ENCODE results near the gene SMARCAD1.

The SMARCAD1 gene

GRCh38 chr4:94168321-94168720, 39.3 kb upstream of the SMARCAD1 start:
- H3K36me3 ChIP-seq = no peaks in the 10 kb centered on the region
- TF ChIP-seq CTCF (IDR thresholded peaks at IDR 0.05; ENCODE audit: low read depth, low read length) = no peak
- H3K27me3 ChIP-seq (ENCODE audit: insufficient read depth, low read depth, severe bottlenecking) = no peaks in the 10 kb centered on the region
- DNase-seq = no peak
- no peak overlapping the region for H3K4me3 ChIP-seq (ENCODE audit: low read depth, low read length)
- H3K9me3 ChIP-seq (ENCODE audit: severe bottlenecking) = peaks cover 7% of the 10 kb centered on the region
- H3K27ac ChIP-seq = no peak overlapping the region

- no peak overlapping the region for H3K4me3 ChIP-seq (ENCODE audit: low read depth, low read length)
- no peak overlapping the region for H3K27ac ChIP-seq
- no peak for TF ChIP-seq CTCF (IDR thresholded peaks at IDR 0.05; ENCODE audit: low read depth, low read length)
- DNase-seq = no peak
- no peaks in the 10 kb centered on the region for H3K36me3 ChIP-seq
- H3K27me3 ChIP-seq (ENCODE audit: insufficient read depth, low read depth, severe bottlenecking) = no peaks in the 10 kb centered on the region
- H3K9me3 ChIP-seq (ENCODE audit: severe bottlenecking) = peaks cover 7% of the 10 kb centered on the region
Measured at GRCh38 chr4:94169803-94170372, 37.8 kb upstream of the SMARCAD1 start.

- Histone ChIP-seq H3K27me3 (ENCODE audit: insufficient read depth, low read depth, severe bottlenecking) (no peaks in the 10 kb centered on the region), H3K36me3 (no peaks in the 10 kb centered on the region), H3K27ac (no peak overlapping the region), H3K9me3 (ENCODE audit: severe bottlenecking) (peaks cover 7% of the 10 kb centered on the region), H3K4me3 (ENCODE audit: low read depth, low read length) (no peak overlapping the region)
- no peak for DNase-seq
- TF ChIP-seq CTCF (IDR thresholded peaks at IDR 0.05; ENCODE audit: low read depth, low read length) = peak; percentile 37; the same call in 1 of the 2 replicates
Measured at GRCh38 chr4:94171616-94172015, 36.0 kb upstream of the SMARCAD1 start.

- H3K27me3 ChIP-seq (ENCODE audit: insufficient read depth, low read depth, severe bottlenecking) = no peaks in the 10 kb centered on the region
- H3K36me3 ChIP-seq = no peaks in the 10 kb centered on the region
- no peak overlapping the region for H3K4me3 ChIP-seq (ENCODE audit: low read depth, low read length)
- no peak overlapping the region for H3K27ac ChIP-seq
- DNase-seq = no peak
- peaks cover under 1% of the 10 kb centered on the region for H3K9me3 ChIP-seq (ENCODE audit: severe bottlenecking)
- no peak for TF ChIP-seq CTCF (IDR thresholded peaks at IDR 0.05; ENCODE audit: low read depth, low read length)
Measured at GRCh38 chr4:94175553-94176261, 32.0 kb upstream of the SMARCAD1 start.

- H3K4me3 ChIP-seq (ENCODE audit: low read depth, low read length) = no peak overlapping the region
- H3K27me3 ChIP-seq (ENCODE audit: insufficient read depth, low read depth, severe bottlenecking) = no peaks in the 10 kb centered on the region
- no peaks in the 10 kb centered on the region for H3K9me3 ChIP-seq (ENCODE audit: severe bottlenecking)
- H3K36me3 ChIP-seq = no peaks in the 10 kb centered on the region
- no peak overlapping the region for H3K27ac ChIP-seq
- TF ChIP-seq CTCF (IDR thresholded peaks at IDR 0.05; ENCODE audit: low read depth, low read length) = no peak
- no peak for DNase-seq
Measured at GRCh38 chr4:94177822-94178221, 29.8 kb upstream of the SMARCAD1 start.

Measured in WERI-Rb-1 (cell line).